GM12873 (cell line): ENCODE results near the gene RNPEPL1.

Experiments
- TF ChIP-seq, protein P1 (sequence below): IDR thresholded peaks from 2 replicates; pipeline ENCODE4 v1.5.1; 2012; ENCODE audit warnings: low read depth, mild to moderate bottlenecking, moderate library complexity, low read length, control low read depth; ENCODE audit not compliant: insufficient read depth; ENCODE audit errors: missing control alignments

The RNPEPL1 gene

DNA sequence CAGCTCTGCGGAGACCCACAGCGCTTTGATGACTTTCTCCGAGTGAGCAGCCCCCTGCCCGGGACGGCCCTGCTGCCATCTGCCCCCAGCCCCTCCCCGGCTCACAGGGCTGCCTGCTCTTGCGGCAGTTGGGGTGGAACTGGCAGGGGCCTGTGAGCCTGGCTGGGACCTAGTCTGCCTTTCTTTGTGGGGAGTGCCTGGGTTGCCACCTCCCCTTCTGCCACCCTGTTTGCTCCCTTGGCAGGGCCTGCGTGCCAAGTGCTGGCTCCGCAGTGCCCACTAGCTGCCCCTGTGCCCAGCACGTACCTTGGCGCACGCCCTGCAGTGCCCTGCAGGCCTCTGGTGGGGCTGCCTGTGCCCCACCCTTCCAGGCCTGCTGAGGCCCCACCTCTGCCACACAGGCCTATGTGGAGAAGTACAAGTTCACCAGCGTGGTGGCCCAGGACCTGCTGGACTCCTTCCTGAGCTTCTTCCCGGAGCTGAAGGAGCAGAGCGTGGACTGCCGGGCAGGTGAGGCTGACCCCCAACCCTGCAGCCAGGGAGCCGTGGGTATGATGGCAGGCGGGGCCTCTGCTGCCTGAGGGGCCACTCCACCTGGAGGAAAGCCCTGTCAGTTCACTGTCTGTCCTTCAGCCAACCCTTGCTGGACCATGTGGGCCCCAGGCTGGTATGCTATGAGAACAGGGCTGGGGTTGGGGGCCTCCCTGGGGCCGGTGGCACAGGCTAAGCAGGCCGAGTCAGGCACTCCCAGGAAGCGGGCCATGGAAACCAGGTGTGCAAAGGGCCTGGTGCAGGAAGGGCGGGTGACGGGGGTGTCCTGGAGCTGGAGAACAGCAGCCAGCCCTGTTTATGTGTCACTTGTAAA is 7.0 kb downstream of the RNPEPL1 start:
- TF ChIP-seq, protein P1, sequence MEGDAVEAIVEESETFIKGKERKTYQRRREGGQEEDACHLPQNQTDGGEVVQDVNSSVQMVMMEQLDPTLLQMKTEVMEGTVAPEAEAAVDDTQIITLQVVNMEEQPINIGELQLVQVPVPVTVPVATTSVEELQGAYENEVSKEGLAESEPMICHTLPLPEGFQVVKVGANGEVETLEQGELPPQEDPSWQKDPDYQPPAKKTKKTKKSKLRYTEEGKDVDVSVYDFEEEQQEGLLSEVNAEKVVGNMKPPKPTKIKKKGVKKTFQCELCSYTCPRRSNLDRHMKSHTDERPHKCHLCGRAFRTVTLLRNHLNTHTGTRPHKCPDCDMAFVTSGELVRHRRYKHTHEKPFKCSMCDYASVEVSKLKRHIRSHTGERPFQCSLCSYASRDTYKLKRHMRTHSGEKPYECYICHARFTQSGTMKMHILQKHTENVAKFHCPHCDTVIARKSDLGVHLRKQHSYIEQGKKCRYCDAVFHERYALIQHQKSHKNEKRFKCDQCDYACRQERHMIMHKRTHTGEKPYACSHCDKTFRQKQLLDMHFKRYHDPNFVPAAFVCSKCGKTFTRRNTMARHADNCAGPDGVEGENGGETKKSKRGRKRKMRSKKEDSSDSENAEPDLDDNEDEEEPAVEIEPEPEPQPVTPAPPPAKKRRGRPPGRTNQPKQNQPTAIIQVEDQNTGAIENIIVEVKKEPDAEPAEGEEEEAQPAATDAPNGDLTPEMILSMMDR = no peak

DNA sequence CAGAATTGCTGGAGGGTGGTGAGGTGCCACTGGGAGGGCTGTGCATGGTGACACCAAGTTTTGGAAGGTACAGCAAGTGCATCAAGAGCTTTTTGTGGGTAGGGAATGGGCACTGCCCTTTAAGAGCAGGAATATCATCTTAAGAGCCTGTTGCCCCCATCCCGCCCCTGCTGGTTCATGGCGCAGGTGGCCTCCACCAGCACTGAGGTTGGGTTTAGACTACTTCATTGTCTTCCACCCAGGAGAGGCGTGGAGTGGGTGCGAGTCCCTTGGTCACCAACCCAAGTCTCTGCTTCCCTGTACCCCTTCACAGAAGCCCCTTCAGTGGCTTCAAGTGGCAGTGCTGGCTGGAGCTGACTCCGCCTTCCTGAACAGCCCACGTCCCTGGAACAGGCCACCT is 7.8 kb downstream of the RNPEPL1 start:
- TF ChIP-seq, protein P1 = no peak

DNA sequence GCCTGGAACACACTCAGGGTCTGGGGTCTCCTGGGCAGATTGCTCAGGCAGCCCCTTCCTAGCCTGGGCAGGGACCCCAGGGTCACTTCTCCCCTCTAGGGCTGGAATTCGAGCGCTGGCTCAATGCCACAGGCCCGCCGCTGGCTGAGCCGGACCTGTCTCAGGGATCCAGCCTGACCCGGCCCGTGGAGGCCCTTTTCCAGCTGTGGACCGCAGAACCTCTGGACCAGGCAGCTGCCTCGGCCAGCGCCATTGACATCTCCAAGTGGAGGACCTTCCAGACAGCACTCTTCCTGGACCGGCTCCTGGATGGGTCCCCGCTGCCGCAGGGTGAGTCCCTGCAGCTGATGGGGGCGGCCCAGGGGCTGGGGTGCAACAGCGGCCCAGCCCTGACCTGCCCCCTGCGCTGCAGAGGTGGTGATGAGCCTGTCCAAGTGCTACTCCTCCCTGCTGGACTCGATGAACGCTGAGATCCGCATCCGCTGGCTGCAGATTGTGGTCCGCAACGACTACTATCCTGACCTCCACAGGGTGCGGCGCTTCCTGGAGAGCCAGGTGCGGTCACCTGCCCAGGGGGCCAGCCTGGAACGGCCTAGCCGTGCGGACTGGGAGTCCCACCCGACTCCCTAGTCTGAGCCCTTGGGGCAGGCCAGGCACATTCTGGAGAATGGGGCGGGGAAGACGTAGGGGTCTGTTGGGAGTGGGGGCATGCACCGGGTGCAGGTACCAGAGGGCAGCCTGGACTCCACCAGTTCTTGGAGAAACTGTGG is 8.3 kb downstream of the RNPEPL1 start:
- TF ChIP-seq, protein P1 = no peak

DNA sequence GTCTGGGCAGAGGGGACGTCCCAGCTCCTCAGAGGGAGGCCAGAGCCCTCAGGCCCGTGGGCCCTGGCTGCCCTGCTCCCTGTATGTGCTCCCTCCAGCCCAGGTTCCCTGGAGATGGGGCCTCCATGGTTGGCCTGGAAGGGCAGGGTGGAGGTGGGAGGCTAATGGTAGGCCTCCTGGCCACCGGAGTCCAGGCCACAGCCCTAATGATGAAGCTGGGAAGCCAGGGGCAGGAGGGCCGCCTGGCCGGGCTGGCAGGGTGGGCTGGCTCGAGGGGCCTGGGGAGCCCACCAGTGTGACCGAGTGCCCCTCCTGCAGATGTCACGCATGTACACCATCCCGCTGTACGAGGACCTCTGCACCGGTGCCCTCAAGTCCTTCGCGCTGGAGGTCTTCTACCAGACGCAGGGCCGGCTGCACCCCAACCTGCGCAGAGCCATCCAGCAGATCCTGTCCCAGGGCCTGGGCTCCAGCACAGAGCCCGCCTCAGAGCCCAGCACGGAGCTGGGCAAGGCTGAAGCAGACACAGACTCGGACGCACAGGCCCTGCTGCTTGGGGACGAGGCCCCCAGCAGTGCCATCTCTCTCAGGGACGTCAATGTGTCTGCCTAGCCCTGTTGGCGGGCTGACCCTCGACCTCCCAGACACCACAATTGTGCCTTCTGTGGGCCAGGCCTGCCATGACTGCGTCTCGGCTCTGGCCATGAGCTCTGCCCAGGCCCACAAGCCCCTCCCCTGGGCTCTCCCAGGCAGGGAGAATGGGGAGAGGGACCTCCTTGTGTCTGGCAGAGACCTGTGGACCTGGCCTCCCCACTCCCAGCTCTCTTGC is 9.2 kb downstream of the RNPEPL1 start:
- TF ChIP-seq, protein P1 = no peak

DNA sequence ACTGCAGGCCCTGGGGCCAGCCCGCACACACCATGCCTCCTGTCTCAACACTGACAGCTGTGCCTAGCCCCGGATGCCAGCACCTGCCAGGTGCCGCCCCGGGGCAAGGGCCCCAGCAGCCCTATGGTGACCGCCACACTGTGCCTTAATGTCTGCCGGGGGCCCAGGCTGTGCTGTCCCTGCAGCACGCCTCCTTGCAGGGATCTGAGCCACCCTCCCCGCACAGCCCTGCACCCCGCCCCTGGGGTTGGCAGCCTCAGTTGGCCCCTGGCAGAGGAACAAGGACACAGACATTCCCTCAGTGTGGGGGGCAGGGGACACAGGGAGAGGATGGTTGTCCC is 9.8 kb downstream of the RNPEPL1 start:
- TF ChIP-seq, protein P1 = no peak

DNA sequence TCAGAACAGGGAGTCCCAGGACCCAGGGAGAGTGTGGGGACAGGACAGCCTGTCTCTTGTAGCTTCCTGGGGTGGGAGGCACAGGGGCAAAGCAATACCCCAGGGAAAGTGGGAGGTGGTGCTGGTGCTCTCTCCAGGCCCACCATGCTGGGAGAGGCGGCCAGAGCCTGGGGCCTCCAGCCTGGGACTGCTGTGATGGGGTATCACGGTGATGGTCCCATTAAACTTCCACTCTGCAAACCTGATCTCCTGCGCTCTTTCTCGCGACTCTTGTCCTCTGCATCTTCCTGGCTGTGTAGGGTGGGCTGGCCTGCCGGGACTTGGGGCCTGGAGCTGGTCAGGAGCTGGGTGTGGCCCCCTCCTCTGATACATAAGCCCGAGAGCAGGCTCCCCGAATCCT is 10.2 kb downstream of the RNPEPL1 start:
- TF ChIP-seq, protein P1 = no peak

DNA sequence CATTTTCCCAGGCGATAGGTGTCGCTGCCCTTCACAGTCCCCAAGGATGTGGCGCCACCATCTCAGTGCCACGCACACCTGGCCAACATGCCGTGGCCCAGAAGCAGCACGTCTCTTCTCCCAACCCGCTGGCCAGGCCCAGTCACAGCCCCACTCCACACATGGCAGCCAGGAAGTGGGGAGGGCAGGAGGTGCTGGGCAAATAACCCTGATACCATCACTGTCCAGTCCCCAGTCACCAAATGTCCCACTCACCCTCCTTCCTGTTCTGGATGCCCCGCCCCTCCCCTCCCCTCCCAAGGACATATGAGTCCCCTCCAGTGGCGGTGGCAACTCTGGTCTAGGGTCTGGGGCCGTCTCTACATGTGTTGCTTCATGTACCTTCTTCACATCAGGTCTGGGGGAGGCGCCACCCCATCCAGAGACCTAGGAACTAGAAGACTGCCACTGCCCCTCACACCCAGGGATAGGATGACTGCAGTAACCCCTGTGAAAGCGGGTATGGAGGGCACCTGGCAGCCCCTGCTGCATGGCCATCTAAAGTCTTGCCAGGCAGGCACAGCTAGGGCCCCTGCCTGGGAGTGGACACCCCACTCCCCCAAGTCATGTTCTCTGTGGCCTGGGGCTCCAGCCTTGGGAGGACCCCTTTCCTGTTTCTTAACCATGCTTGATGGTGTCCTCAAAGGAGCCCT is 10.9 kb downstream of the RNPEPL1 start:
- TF ChIP-seq, protein P1 = no peak
